GM12873 (cell line): ENCODE measurements around the gene DPEP3.

Source experiments
- CTCF ChIP-seq: IDR thresholded peaks from 2 replicates; pipeline ENCODE4 v1.5.1; 2012; ENCODE audit warnings: low read depth, mild to moderate bottlenecking, moderate library complexity, low read length, control low read depth; ENCODE audit not compliant: insufficient read depth; ENCODE audit errors: missing control alignments

Gene DPEP3

DNA sequence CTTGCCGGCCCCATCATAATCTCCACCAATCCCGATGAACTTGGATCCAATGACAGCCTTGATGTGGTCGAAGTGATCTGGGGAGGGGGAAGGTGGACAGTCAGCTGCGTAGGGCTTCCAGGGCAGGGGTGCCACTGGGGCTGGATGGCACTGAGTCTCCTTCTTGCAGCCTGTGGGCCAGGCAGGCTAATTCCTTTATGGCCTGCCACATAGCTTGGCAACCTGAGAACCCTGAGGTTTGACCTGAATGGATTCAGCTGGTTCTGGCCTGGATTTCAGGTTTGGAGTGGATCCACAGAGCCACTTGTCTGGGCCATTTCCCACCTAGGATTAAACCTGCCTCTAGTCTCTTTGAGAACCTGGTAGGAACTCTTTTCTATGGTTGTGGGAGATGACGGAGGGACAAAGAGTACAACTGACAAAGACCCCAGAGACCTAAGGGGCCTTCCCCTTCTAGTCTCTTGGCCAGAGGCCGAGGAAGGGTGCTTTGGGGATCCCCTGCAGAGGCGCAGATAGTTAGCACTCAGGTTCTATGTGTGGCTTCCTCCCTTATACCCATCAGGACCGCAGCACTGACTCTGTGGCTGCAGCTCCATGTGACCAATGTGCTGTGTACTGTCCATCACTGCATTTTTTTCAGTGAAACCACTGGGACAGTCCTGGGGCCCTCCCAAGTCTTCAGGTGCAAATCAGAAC, 9.2 kb upstream of the DPEP3 start:
- no peak for TF ChIP-seq CTCF

GRCh38 chr16:67988675-67989074, 8.4 kb upstream of the DPEP3 start:
- no peak for TF ChIP-seq CTCF

DNA sequence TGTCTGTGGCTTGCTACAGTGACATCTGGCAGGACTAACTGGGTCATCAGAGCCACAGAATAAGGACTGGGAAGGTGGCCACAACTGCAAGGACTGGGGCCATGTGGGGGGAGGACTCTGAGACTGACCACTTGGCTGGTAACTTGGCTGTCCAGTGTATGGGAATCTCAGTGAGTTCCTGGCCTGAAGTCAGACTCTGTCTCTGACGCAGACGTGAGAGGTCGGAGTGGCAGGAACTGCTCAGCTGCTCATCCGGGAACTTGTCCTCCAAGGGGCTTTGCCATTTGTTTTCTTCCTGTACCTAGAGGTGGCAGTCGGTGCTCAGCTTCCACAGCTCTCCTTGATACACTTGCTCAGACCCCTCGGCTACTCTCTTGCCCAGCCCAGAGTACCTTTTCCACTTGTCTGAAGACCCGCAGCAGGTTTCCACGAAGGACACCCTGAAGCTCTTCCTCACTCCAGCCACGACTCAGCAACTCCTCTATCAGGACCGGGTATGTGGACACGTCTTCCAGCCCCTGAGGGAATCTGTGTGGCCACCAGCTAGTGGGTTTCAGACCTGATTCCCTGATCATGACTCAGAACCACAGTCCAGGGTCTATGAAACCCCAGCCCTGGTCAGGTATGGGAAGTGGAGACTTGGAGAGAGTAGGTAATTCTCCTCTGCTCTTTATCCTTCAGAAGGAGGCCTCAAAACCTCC, 7.3 kb upstream of the DPEP3 start:
- no peak for TF ChIP-seq CTCF

DNA sequence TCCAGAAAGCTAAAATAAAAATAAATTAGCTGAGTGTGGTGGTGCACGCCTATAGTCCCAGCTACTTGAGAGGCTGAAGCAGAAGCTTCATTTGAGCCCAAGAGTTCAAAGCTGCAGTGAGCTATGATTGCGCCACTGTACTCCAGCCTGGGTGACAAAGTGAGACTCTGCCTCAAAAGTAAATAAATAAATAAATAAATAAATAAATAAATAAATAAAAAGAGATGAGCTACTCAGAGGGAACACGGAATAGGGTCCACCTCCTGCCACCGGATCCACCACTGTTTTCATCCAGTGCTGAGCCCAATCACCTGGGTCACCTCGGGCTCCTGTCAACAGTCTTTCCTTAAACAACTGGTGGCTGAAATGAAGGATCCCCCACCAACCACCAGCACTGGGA, 6.7 kb upstream of the DPEP3 start:
- TF ChIP-seq CTCF = no peak

- no peak for TF ChIP-seq CTCF
These were observed 1.9 kb upstream of the DPEP3 start for GRCh38 chr16:67982011-67982696.

DNA sequence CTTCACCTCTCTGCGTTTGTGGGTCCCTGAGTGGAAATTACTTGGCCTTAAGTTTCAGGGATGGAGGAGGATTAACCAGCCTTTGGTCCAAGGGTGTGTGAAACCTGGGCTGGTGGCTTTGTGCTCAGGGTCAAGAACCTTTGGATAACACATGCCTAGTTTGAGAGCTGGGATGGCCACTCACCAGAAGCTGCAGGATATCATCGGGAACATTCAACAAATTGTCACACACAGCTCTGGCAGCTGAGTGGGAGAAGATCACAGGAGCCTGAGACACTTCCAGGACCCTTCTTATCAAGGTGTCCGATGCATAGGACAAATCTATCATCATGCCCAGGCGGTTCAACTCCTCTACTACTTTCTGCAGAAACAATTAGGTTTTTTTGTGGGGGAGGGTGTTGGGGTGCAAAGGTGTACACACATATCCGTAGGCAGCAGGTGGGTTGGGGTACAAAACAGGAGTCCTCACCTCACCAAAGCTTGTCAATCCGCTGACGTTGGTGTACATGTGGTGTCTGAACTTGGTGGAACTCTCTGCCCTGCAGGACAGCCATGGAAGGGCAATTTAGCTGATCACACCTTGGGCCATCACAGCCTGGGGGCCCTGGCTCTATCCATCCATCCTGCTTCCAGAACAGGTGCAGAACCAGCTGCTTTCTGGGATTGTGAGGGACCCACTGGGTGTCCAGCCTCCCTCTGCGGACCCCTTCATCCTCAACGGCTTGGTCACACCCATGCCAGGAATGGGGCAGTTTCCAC, 2.7 kb downstream of the DPEP3 start:
- TF ChIP-seq CTCF = no peak

GRCh38 chr16:67977005-67977404, 3.3 kb downstream of the DPEP3 start:
- no peak for TF ChIP-seq CTCF
